Heart right ventricle (tissue), 16 donors: ENCODE data around the gene TNIP1. TPM values are rescaled to one million over a fixed set of nuclear protein-coding genes. Genes with fewer than 3 reads are reported as not detected.
A peak's percentile ranks its signal among the peaks of the same experiment; 100 is the strongest.

Source experiments
- ATAC-seq, 8 donors: fragments of 200-7000 bp; cut with Tn5 transposase; one replicate each; pipeline ENCODE4 v1.9.1; 2020; ENCODE audit warnings: mild to moderate bottlenecking in 8 of 8, moderate library complexity in 8 of 8, moderate number of reproducible peaks in 1 of 8
- DNase-seq, 2 donors: peaks; one replicate each; pipeline ENCODE4 v3.0.0-alpha.2; 2020
- H3K27ac ChIP-seq, 10 donors: fragments of 200-600 bp; sonication (generic) in 2 of 10; one replicate each; pipeline versions ENCODE4 v1.5.0 to v1.8.0; 2020 to 2022; ENCODE audit warnings: mild to moderate bottlenecking in 3 of 10
- H3K27me3 ChIP-seq, 7 donors: fragments of 200-600 bp; one replicate each; pipeline ENCODE4 v1.8.0; 2021 to 2022; ENCODE audit warnings: mild to moderate bottlenecking in 2 of 7
- H3K36me3 ChIP-seq, 9 donors: fragments of 200-600 bp; sonication (generic) in 1 of 9; one replicate each; pipeline versions ENCODE4 v1.5.0 to v1.8.0; 2020 to 2022; ENCODE audit warnings: mild to moderate bottlenecking in 2 of 9
- H3K4me1 ChIP-seq, 9 donors: fragments of 200-600 bp; sonication (generic) in 1 of 9; one replicate each; pipeline versions ENCODE4 v1.5.0 to v1.8.0; 2020 to 2022; ENCODE audit warnings: mild to moderate bottlenecking in 4 of 9
- H3K4me3 ChIP-seq, 10 donors: fragments of 200-600 bp; sonication (generic) in 2 of 10; one replicate each; pipeline versions ENCODE4 v1.5.0 to v1.8.0; 2020 to 2022; ENCODE audit warnings: mild to moderate bottlenecking in 7 of 10, moderate library complexity in 2 of 10
- H3K9me3 ChIP-seq, 11 donors: fragments of 200-600 bp in 10 of 11; sonication (generic) in 2 of 11; one replicate each; pipeline versions ENCODE4 v1.5.0 to v1.8.0; 2013 to 2022; ENCODE audit warnings: mild to moderate bottlenecking in 2 of 11, control low read depth in 1 of 11, moderate library complexity in 1 of 11
- WGBS, 2 donors: extraction: QIAGEN DNeasy Blood & Tissue Kit; methylation state at CpG; one replicate each; pipeline ENCODE4 v1.1.7; 2013; ENCODE audit warnings: inconsistent platforms in 1 of 2; 5-methylcytosine and 5-hydroxymethylcytosine counted together
- intact Hi-C, 10 donors: fragments of 100-400 bp; cut with DNase I; formaldehyde crosslinking; loops; one replicate each; pipeline versions ENCODE4 v1.11.1 to v1.14.2; 2022
- polyA plus RNA-seq, 2 donors: library from polyadenylated mRNA; stranded (reverse); fragments of 200-250 nt; gene quantifications; one replicate each; pipeline ENCODE4 v1.2.3, GENCODE V29; 2013
- total RNA-seq, 10 donors: library from RNA; stranded (reverse); fragmentation: NEBNext Ultra II Directional in 3 of 10; extraction: Animal tissue kit (Norgen Biotek cat#: 25700) in 3 of 10; gene quantifications; one replicate each; pipeline versions ENCODE4 v1.2.1 to v1.2.4, GENCODE V29; 2021 to 2023
- TF ChIP-seq, protein P1 (sequence below), 9 donors: fragments of 200-600 bp; sonication (generic) in 2 of 9; IDR thresholded peaks; one replicate each; pipeline versions ENCODE4 v1.5.0 to v1.8.0; 2021 to 2022; ENCODE audit warnings: antibody characterized with exemption in 9 of 9, mild to moderate bottlenecking in 5 of 9, moderate library complexity in 1 of 9
- donor health status: Arrhythmogenic right ventricular cardiomyopathy.
- donor health status: ischemic (EF 13 %, LVEDD 7.1; RV severe dilation, severe dysfunction).
- donor health status: healthy with polysubstance abuse.
- donor health status: DM: no; HTN: yes; CAD: no.
- donor health status: DM: no; HTN: no; CAD: no.
- donor health status: ischemic (EF 25% LVEDD 6.9; RV normal size, moderate dysfunction).
- donor health status: ischemic (EF 25% LVEDD 5.7; RV mildly dilated, moderate dysfunction).
- donor health status: healthy.
- donor health status: DM: yes; HTN: yes; CAD: no.
- donor health status: Ischemic cardiomyopathy.
- donor health status: ischemic (EF 35%, LVEDD 5.7; RV mildly dilated, moderate dysfunction).
- donor health status: nonischemic (EF 11% LVEDD 7.7; RV severe dilation, severe dysfunction).
- donor health status: DM: yes; HTN: yes; CAD: no.
- donor health status: PGD.
- donor health status: ischemic (EF 29% LVEDD 5.4; RV normal size, mild dysfunction).
- donor health status: nonischemic (EF 23%, LVEDD 6.1; RV moderate dilation, normal function).

TNIP1 gene
- total and polyA plus RNA-seq, 12 donors: 63.8 to 130 (median 124) TPM

DNA sequence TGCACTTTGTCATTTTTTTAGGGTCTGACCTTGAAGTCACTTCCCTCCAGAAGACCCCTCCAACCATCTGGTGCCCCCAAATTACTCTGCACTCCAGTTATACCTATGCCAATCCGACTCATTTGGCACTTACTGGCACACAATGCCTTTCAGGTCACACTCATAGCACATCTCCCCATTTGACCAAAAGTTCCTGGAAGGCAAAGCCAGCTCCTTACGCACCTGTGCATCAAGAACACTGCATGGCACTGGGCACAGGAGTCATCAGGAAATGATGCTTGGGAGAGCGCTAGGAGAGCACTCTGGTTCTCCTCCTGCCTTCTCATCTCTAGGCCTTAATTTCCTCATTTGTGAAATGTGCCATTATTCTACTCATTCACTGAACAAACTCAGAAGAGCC, 2.9 kb downstream of the TNIP1 start:
- H3K9me3 ChIP-seq: no peaks in the 10 kb centered on the region
- DNase-seq (no peak), ATAC-seq (no peak)
- H3K27me3 ChIP-seq: no peaks in the 10 kb centered on the region
- peak overlapping the region in 5 of 10 donors; percentile 42 to 100 (median 100) for H3K27ac ChIP-seq
- intact Hi-C loops: loop anchor here in 1 of 10 donors (2.0 kb wide), 1 partner anchor 37 kb away; no protein-coding TSS in a partner anchor
- H3K4me1 ChIP-seq: peaks cover 10 to 68% (median 64%) of the 10 kb centered on the region in 9 donors
- peaks cover 0 to 41% (median 0%) of the 10 kb centered on the region in 9 donors for H3K36me3 ChIP-seq
- no peak overlapping the region for H3K4me3 ChIP-seq
- TF ChIP-seq, protein P1, sequence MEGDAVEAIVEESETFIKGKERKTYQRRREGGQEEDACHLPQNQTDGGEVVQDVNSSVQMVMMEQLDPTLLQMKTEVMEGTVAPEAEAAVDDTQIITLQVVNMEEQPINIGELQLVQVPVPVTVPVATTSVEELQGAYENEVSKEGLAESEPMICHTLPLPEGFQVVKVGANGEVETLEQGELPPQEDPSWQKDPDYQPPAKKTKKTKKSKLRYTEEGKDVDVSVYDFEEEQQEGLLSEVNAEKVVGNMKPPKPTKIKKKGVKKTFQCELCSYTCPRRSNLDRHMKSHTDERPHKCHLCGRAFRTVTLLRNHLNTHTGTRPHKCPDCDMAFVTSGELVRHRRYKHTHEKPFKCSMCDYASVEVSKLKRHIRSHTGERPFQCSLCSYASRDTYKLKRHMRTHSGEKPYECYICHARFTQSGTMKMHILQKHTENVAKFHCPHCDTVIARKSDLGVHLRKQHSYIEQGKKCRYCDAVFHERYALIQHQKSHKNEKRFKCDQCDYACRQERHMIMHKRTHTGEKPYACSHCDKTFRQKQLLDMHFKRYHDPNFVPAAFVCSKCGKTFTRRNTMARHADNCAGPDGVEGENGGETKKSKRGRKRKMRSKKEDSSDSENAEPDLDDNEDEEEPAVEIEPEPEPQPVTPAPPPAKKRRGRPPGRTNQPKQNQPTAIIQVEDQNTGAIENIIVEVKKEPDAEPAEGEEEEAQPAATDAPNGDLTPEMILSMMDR (IDR thresholded peaks at IDR 0.05): no peak
- WGBS, 2 donors: 95 to 96% methylated on average over 3 of the region's 3 CpGs

DNA sequence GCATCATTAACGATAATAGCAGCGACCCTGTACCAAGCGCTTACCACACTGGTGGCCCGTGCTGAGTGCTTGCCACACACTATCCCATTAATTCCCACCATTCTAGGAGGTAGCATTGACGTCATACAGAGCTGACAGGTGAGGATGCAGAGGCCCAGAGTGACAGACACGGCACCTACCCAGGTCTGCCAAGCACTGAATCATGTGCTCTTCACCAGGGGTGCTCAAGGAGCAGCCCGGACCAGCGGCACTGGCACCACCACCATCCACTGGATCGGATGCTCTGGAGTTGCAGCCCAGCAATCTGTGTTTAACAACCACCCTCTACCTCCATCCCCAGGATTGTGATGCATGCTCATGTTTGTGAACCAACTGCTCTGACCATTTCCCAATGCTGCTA, 3.4 kb downstream of the TNIP1 start:
- TF ChIP-seq, protein P1 (IDR thresholded peaks at IDR 0.05): no peak
- Histone ChIP-seq H3K27me3 (no peaks in the 10 kb centered on the region), H3K4me1 (peaks cover 7 to 68% (median 64%) of the 10 kb centered on the region in 9 donors), H3K4me3 (no peak overlapping the region), H3K9me3 (no peaks in the 10 kb centered on the region), H3K36me3 (peaks cover 0 to 41% (median 0%) of the 10 kb centered on the region in 9 donors), H3K27ac (no peak overlapping the region)
- DNase-seq (no peak), ATAC-seq (no peak)
- intact Hi-C loops: no loop called here
- WGBS, 2 donors: 95 to 96% methylated on average over 9 of the region's 9 CpGs

DNA sequence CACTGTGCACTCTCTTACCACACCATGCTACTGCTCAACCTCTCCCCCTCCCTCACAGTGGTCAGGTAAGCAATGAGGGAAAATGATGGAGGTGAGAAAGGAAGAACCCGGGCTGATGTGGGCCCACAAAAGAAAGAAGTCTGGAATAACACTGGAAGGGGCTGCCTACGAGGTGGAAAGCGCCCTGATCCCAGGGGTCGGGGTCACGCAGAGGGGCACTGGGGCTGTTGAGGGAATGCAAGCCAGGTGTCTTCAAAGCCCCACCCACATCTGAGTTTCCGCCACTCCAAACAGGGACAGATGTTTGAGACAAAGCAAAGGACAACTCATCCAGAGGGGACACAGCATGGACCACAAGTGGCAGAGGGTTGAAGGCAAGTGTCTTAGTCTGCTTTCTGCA, 4.2 kb downstream of the TNIP1 start:
- WGBS, 2 donors: 93 to 94% methylated on average over 6 of the region's 6 CpGs
- no peaks in the 10 kb centered on the region for H3K27me3 ChIP-seq
- H3K4me1 ChIP-seq: peaks cover 10 to 68% (median 65%) of the 10 kb centered on the region in 9 donors
- H3K36me3 ChIP-seq: peaks cover 0 to 43% (median 0%) of the 10 kb centered on the region in 9 donors
- no peaks in the 10 kb centered on the region for H3K9me3 ChIP-seq
- TF ChIP-seq, protein P1 (IDR thresholded peaks at IDR 0.05): no peak
- peak overlapping the region in 2 of 10 donors; percentile 18 to 51 for H3K27ac ChIP-seq
- intact Hi-C loops: no loop called here
- no peak for DNase-seq
- H3K4me3 ChIP-seq: no peak overlapping the region
- no peak for ATAC-seq

- H3K4me3 ChIP-seq: no peak overlapping the region
- no peaks in the 10 kb centered on the region for H3K9me3 ChIP-seq
- WGBS, 2 donors: 79 to 83% methylated on average over 5 of the region's 5 CpGs
- peak overlapping the region in 4 of 10 donors; percentile 18 to 51 (median 30) for H3K27ac ChIP-seq
- ATAC-seq (peak in 2 of 8 donors; percentile 39 to 52), DNase-seq (no peak)
- intact Hi-C loops: no loop called here
- H3K4me1 ChIP-seq: peaks cover 10 to 74% (median 70%) of the 10 kb centered on the region in 9 donors
- H3K27me3 ChIP-seq: no peaks in the 10 kb centered on the region
- peaks cover 0 to 51% (median 0%) of the 10 kb centered on the region in 9 donors for H3K36me3 ChIP-seq
- TF ChIP-seq, protein P1 (IDR thresholded peaks at IDR 0.05): no peak
Observed at GRCh38 chr5:151075698-151076331, 5.0 kb downstream of the TNIP1 start.
